NCI-H2227 (cell line): ENCODE data around the gene MAD2L1BP.

Experiments used
- DNase-seq: peaks from one replicate; lab custom pipeline; 2025; ENCODE audit not compliant: unreplicated experiment; lab: John Stamatoyannopoulos, UW

MAD2L1BP gene

DNA sequence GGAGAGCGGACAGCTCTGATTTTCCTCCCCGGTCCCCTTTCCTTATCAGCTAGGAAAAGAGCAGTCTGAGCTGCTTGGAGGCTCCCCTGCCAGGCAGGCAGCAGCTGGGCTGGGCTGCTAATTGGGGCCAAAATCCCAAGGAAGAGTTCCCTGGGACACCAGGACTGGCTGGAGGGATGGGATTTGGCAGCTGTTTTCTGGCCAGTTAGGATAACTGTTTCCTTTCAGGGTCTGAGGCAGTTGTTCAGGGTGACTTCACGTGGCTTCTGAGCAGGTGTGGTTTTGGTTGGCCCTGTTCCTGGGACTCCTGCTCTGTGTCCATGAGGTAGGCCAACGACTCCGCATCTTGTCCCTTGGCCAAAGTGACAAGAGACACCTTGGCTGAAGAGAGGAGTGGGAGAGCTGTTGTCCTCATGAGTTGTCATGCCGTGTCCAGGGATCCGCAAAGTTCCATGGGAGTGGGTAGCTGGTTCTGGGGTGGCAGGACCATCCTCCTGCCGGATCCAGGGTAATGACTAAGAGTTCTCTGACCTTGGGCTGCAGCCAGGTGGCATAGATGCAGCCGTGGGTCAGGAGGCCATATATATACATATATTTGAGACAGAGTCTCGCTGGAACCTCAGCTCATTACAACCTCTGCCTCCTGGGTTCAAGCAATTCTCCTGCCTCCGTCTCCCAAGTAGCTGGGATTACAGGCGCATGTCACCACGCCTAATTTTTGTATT, 30.7 kb downstream of the MAD2L1BP start:
- no peak for DNase-seq

DNA sequence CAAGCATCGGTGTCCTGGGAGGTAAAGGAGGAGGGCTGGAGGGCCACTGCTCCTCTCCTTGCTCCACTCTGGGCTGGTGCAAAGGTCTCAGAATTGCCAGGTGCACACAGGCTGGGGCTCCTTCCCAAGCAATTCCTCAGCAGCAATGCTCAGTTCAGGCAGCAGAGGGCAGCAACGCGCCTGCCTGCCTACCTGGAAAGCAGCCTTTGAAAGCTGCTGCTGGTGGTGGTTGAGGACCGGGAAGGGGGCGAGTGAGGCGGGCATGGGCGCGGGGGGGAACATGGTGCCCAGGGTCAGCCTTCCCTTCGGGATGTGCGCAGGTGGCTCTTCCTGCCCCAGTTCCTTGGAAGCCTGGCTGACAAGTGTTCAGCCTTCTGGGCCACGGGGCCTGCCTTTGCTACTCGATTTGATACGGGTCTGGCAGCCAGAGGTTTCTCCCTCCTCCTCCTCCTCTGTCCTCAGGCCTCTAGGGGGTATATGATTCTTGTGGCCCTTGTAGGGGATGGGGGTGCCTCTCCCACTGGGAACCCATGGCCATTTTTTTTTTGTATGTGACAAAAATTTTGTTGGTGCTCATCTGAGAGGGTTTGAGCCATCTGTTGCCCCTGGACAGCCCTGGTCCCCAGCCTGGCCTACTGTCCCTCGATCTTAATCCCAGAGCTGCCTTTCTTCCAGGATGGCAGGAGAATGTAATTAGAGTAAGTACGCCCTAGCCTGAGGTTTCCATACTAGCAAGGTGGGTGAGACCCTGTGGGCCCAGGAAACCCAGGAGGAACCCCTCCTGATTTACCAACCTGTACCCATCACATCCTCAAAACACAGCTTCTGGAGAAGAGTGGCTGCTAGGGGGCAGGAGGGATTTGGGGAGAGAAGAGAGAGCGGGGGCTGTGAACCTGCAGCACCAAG, 31.9 kb downstream of the MAD2L1BP start:
- DNase-seq, result peak; percentile 84

DNA sequence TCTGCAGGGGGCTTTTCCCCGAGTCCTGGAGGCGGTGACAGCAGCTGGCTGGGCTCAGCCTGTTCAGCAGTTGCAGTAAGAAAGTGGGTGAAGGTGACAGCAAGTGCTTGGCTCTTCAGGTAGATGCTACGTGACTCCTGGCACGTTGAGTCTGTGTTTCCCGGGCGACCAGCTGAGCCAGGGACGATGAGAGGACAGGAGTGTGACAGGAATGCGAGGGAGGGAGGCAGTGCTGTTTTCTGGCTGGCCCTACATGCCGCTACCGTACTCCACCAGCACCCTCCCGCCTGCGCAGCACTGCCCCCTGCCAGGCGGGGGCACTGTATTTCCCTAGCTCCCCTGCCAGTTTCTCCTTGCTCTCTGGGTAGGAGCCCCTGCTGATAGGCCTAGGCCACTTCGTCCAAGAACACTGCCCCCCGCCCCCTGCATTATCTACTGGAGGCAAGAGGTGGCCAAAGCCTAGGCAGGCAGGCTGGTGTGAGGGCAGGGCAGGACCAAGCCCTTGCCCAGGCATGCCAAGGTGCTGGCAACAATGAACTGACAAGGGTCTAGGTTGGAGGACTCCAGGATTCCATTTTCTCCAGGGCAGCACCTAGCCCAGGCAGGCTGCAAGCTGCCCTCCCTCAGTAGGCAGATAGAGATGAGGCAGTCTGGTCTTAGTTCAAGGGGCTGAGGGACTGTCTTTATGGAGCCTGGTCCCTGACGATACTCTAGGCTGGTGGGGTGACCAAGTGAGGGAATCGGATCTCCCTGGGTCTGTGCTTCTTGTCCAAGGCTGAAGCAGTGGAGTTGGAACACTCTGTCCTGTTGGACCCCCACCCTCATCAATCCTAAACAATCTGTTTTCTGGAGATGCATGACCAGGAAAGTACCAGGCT, 32.8 kb downstream of the MAD2L1BP start:
- DNase-seq, result peak; percentile 18

DNA sequence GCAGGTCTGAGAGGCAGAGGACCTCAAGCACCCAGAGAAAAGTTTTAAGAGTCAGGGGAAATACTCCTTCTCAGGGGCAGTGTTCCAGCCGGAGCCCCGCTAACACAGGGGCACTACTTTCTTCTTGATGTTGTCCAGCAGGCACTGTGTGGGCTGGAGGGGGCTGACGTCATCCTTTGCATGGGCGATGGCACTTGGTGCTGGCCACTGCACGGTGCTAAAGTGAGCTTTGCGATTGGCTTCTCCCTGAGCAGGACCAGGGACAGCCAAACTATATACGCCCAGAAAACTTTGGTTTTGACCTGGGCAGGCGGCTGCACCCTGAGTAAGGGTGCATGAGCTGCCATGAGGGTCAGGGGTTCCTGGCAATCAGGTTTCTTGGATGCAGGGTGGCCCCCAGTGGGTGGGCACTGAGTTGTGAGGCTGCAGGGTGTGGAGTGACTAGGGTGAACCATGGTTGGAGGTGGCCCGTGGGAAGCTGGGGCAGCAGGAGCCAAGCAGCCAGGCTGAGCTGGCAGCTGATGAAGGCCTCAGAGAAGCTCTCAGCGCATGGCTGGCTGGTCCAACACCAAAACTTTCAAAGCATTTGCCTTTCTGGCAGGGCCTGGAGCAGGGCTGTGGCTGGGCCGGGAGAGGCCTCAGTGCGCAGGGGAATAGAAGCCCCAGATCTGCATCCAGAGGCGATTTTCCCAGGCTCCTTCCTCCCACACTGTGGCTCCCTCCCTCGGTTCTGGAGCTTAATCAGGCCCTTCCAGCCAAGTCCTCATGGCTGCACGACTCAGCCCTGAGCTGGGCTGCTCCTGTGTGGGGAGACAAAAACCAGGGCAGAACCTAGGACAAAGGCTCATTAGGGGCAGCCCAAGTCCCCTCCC, 33.6 kb downstream of the MAD2L1BP start:
- no peak for DNase-seq

DNA sequence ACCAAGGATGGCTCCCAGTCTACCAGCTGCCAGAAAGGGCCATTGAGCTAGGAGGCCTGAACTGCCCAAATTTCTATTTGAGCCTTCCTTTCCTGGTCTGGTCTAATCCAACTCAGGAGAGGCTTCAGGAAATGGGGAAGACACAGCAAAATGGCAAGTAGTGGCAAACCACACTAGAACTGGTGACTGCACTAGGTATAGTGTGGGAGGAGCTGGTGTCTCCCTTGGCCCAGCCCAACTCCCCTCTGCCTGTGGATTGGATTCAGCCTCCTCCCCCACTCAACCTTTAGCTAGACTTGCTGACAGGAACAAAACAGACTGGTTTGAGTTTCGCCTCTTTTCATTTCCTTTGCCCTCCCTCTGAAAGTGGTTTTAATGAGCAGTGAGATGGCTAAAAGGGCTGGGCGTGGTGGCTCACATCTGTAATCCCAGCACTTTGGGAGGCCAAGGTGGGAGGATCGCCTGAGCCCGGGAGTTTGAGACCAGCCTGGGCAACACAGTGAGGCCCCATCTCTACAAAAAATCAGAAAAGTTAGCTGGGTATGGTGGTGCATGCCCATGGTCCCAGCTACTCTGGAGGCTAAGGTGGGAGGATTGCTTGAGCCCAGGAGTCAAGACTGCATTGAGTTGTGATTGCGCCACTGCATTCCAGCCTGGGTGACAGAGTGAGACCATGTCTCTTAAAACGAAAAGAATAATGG, 34.4 kb downstream of the MAD2L1BP start:
- DNase-seq, result no peak

- no peak for DNase-seq
Measured at GRCh38 chr6:43670623-43670986, 35.0 kb downstream of the MAD2L1BP start.

GRCh38 chr6:43671011-43671800, 35.6 kb downstream of the MAD2L1BP start:
- no peak for DNase-seq

DNA sequence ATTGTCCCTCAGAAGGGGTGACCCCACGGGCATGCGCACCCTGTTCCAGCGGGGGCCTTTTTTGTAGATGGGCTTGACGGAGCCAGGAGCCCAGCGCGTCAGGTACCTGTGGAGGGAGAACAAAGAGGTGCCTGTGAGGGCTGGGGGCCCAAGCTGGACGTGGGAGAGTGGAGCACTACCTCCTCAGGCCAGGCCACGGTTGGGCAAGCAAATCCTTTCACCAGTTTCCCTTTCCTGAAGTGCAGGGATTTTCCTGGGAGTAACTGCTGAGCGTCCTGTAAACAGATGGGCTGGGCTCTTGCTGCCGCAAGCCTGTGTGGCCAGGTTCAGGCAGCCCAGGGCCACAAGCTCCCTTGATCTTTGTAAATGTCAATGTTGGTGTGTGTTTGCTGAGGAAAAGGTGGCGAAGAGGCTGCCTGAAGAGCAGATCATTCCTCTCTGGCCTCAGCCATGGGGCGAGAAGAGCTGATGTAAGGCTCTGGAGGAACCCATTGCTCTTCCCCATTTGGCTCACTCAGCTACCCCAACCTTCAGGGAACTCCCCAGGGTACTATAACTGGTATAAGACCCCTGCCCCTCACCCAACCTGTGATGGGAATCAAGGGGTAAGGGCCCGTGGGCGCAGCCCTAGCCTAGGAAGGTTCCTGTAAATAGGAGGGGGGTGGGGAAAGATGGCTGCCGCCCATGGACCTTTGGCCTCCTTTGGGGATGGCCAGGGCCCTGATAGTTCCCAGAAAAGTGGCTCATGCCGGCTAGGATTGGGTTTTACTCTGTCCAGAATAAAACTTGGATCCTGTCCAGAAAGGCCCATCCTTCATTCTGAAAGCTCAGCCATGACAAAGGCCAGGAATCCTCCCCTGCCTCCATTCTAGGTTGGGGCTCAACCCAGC, 36.4 kb downstream of the MAD2L1BP start:
- DNase-seq, result no peak

DNA sequence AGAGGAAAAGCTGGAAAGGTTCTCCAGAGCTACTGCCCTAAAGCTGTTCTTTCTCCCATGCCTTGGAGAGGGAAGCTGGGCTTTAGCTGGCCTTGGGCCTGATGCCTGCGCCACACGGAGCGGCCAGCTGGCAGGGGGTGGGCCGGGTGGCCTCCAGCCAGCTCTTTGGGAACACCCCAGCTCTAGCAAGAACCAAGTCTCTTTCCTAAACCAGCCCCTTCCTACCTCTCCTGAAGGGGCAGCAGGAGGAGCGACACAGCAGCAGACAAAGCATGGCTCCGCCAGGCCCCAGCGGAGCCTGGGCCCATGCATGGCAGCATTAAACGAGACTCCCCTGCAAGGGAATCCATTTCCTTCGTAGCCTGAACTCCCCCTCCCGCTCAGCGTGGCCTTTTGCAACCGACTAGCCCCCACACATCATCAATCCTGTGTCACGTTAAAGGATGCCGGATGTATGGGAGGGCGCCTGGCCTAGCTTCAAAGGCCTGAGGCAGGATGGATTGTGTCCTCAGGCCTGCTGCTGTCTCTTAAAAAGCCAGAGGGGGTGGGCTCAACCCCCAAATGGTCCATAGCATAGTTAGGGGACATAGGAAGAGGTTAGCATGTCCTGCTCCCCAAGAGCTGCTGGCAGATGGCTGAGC, 37.9 kb downstream of the MAD2L1BP start:
- no peak for DNase-seq

DNA sequence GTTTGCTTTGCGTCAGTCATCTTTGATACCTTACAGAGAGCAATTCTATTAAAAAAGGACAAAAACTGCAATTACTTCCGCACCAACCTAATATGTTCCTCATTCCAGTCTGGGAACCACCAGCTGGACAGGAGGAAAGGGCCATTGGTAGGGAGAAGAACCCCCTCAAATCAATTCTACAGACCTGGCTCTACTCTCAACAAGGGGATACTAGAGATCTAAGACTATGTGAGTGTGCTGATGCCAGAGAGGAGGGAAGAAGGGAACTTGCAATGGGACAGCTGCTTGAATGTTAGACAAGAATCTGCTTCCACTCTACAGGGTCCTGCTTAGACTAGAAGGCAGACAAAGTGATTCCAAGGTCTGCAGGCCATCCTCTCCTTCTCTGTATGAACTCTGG, 38.7 kb downstream of the MAD2L1BP start:
- DNase-seq, result no peak

DNA sequence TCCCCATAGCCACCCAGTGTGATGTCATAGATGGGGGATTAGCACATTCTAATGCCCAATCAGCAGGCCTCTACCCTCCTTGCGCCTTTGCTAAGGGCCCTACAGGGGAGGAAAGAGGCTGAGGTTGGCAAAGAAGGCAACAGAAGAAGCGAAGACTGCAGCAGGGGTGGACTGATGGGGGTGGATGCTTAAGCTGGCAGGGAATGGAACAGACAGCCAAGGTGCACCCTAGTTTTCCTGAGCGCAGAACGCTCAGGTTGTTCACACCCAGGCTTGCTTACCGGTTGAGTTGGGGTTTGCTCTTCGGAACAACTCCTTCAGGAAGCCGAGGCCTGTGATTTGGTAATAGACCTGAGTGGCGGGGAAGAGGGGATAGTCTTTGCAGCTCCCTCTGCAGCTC, 39.3 kb downstream of the MAD2L1BP start:
- DNase-seq, result no peak

GRCh38 chr6:43676962-43677606, 41.4 kb downstream of the MAD2L1BP start:
- no peak for DNase-seq

DNA sequence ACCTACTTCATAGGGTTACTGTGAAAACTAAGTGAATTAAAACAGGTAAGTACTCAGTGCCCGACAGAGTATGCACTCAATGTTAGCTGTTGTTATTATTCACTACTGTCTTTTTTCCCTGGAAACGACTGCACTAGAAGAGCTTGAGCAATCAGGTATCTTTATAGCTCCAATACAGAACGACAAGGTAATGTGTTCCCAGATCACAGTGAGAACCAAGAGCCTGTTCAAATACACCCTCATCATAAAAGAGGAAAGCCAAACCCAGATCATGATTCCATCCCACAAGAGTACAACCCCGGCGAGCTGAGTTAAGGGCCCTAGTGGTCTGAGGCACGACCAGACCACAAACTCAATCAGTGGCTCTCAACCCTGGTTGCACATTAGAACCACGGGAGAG, 42.1 kb downstream of the MAD2L1BP start:
- no peak for DNase-seq

DNA sequence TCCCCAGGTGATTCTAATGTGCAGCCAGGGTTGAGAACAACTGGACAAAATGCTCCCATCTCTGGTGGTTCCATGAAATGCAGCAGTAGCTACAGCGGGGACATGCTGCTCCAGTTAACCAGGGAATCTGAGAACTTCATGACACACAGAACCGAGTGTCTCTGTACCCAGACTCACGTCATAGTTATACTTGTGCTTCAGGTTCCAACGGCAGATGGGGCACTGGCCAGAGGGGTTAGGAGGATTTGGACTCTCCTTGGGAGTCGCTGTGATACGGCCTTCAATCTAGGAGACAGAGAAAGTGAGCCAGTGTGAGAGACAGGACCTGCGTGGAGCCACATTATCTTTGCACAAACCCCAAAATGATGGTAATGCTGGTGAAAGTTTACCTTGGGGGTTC, 42.7 kb downstream of the MAD2L1BP start:
- no peak for DNase-seq

GRCh38 chr6:43679057-43679456, 43.4 kb downstream of the MAD2L1BP start:
- DNase-seq, result no peak

DNA sequence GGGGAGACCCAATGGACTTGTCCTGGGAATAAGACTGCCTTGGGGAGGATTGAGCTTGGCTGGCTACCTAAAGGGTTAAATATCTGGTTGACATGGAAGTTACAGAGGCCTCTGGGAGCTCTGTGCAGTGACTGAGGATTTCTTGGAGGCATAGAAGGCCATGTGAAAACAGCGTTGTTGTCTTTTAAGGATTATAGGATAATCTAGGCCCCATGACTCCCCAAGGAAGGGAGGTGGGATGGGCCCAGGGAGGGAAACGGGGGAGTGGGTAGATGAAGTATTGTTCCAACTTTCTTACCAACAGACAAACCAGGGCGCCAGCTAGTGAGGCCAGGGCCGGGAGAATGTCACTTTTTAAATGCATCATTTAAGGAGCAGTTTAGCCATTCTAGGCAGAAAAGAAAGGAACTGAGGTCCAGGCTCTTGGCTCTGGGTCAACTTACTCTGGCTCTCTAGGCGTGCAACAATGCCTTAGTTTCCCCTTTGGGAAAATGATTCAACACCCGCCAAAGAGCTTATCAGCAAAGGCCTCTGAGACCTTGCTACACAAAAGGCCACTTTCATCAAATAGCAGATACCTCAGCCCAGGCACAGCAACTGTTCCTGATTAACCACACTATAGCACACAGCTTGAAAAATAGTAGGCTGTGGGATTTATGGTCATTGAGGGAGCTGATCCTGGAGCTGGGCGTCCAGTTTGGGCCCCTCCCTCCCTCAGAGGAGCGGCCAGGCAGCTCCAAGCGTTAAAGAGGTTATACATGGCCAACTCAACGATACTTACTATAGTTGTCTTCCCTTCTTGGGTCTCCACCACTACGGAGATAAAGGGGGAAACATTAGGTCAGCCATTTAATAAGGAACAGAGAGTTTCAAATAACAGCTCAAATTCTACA, 44.9 kb downstream of the MAD2L1BP start:
- no peak for DNase-seq
